Vagina (tissue), 2 donors: ENCODE results near the gene FAAH.

Experiments used
- CTCF ChIP-seq, 3 experiments: fragments of 450-650 bp in 2 of 3; fragments of 200-600 bp in 1 of 3; sonication (generic) in 1 of 3; IDR thresholded peaks; one replicate each; pipeline ENCODE4 v1.5.1; 2017 to 2019; ENCODE audit warnings: antibody characterized with exemption in 3 of 3, mild to moderate bottlenecking in 2 of 3, moderate library complexity in 2 of 3
- POLR2AphosphoS5 ChIP-seq, 2 donors: sonication (generic); formaldehyde crosslinking; IDR thresholded peaks; one replicate each; pipeline ENCODE4 v1.9.0; 2017; ENCODE audit warnings: antibody characterized with exemption in 2 of 2, mild to moderate bottlenecking in 2 of 2, low read depth in 1 of 2; ENCODE audit not compliant: insufficient read depth in 1 of 2

GRCh38 chr1:46405724-46406123 lies 11.6 kb downstream of the FAAH start:
- TF ChIP-seq POLR2AphosphoS5 (IDR thresholded peaks at IDR 0.05; ENCODE audit: insufficient read depth in 1 of 2, low read depth in 1 of 2) (no peak), CTCF (IDR thresholded peaks at IDR 0.05) (no peak)
